ENCODE results near the gene LILRB5. TPM values are rescaled to one million over a fixed set of nuclear protein-coding genes. Genes with fewer than 3 reads are reported as not detected.
A peak's percentile ranks its signal among the peaks of the same experiment; 100 is the strongest.
"Not testable (repeated sequence)": the region's sequence is repeated elsewhere in the genome, so short reads cannot be mapped to it uniquely, and the experiment has no call there.

Gene LILRB5
- total and polyA plus RNA-seq, 5 donors from 2014 or later: not detected

DNA sequence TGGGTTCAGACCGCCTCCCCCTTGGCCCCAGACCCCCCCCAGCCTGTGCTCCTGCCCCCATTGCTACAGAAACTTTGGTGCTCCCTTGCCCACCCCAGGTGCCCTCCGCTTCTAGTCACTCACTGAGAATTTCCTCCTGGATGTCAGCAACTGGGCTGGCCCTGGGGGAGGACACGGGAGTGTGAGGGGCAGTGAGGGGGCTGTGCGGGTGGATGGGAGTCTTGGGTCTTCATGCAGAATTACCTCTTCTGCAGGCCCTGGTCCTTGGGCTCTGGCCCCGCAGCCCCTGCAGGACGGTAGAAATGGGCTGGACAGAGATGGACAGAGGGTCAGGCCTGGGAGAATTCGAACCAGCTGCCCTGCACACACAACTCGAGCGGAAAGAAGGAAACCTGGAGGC, 4.8 kb downstream of the LILRB5 start:
- Histone ChIP-seq H3K27ac (ENCODE audit: insufficient read depth, low read length, poor library complexity, severe bottlenecking) (no peak overlapping the region), H3K27me3 (ENCODE audit: control insufficient read depth, insufficient read depth, low read length) (no peaks in the 10 kb centered on the region), H3K4me3 (ENCODE audit: low read depth, low read length) (no peak overlapping the region), H3K9me3 (ENCODE audit: control insufficient read depth in 2 of 2, low read length in 2 of 2) (no peaks in the 10 kb centered on the region), H3K4me1 (ENCODE audit: control insufficient read depth, insufficient read depth, low read length, poor library complexity, severe bottlenecking) (peaks cover 7% of the 10 kb centered on the region), H3K36me3 (ENCODE audit: control insufficient read depth, insufficient read depth, low read length) (no peaks in the 10 kb centered on the region)
- no peak for ATAC-seq (ENCODE audit: low read depth in 2 of 2)
- Mint-ChIP-seq H3K27me3 (no peaks in the 10 kb centered on the region), H3K27ac (no peak overlapping the region), H3K9me3 (no peaks in the 10 kb centered on the region), H3K36me3 (no peaks in the 10 kb centered on the region), H3K4me1 (peaks cover 0 to 11% (median 2%) of the 10 kb centered on the region in 4 donors), H3K4me3 (no peak overlapping the region)
- DNase-seq: no peak

DNA sequence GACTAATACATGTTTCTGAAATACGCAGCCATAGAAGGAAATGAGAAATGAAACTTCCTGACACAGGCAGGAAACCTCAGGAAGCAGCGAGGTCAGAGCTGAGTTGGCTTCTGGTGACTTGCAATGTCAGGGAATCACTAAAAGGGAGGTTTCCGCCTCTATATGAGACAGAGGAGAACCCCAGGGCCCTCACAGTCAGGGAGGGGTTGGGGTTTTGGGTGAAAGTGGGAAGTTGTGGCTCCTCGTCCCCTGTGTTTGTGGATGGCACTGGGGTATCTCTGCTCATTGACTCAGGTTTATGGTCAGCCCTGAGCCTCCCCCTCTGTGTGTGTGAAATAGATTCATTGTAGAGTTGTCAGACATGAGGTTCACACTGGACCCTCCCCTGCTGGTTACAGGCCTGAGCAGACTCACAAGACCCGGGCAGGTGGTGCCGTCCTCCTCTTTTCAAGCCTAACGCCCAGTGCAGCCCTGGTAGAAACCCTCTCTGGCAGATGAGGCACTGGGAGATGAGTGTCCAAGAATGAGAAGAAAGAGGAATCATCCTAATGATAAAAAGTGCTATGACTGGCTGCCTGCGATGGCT, 9.0 kb downstream of the LILRB5 start:
- no peaks in the 10 kb centered on the region for H3K9me3 ChIP-seq (ENCODE audit: control insufficient read depth in 2 of 2, low read length in 2 of 2)
- H3K27ac ChIP-seq (ENCODE audit: insufficient read depth, low read length, poor library complexity, severe bottlenecking): no peak overlapping the region
- H3K36me3 ChIP-seq (ENCODE audit: control insufficient read depth, insufficient read depth, low read length): no peaks in the 10 kb centered on the region
- Mint-ChIP-seq H3K36me3 (no peaks in the 10 kb centered on the region), H3K4me1 (peaks cover 0 to 13% (median 2%) of the 10 kb centered on the region in 4 donors), H3K27me3 (no peaks in the 10 kb centered on the region), H3K4me3 (peak overlapping the region in 2 of 4 donors; percentile 16 to 56), H3K9me3 (no peaks in the 10 kb centered on the region), H3K27ac (peak overlapping the region in 2 of 3 donors; percentile 50 to 80)
- peak in 1 of 3 donors; percentile 20 for DNase-seq
- ATAC-seq (ENCODE audit: low read depth in 2 of 2): peak; percentile 22 to 60
- peaks cover 7% of the 10 kb centered on the region for H3K4me1 ChIP-seq (ENCODE audit: control insufficient read depth, insufficient read depth, low read length, poor library complexity, severe bottlenecking)
- H3K4me3 ChIP-seq (ENCODE audit: low read depth, low read length): no peak overlapping the region
- H3K27me3 ChIP-seq (ENCODE audit: control insufficient read depth, insufficient read depth, low read length): no peaks in the 10 kb centered on the region

DNA sequence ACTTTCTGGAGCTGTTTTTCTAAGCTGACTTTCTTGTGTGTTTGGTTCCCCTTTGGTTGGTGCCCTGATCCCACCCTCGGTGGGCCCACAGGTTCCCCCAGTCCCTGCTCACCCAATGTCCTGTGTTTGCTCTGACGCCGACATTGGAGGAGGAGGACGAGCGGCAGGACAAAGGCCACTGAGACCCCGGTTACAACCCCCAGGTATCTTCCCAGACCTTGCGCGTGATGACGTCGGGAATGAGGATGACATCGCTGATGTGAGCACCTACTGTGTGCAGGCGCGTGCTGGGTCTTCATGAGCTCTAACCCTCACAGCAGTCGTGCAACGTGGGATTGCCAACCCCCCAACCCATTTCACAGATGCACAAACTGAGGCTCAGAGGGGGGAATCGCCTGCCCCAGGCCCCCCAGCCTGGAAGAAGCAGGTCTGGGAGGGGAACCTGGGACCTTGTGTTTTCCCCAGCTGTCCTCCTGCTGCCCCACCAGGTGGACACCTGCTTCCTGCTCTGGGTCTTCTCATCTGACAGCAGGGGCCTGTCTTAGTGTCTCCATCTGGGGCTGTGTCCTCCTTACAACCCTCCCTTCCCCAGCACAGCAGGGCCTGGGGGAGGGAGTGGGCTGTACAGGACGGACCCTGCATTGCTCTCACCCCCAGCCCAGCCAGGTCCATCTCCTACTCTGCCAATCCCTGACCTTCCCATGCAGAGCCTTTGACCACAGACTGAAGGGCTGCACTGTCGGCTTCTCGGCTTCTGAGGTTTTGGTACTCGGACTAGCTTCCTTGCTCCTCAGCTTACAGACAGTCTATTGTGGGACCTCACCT, 9.8 kb downstream of the LILRB5 start:
- Histone ChIP-seq H3K4me3 (ENCODE audit: low read depth, low read length) (no peak overlapping the region), H3K27me3 (ENCODE audit: control insufficient read depth, insufficient read depth, low read length) (no peaks in the 10 kb centered on the region), H3K9me3 (ENCODE audit: control insufficient read depth in 2 of 2, low read length in 2 of 2) (no peaks in the 10 kb centered on the region), H3K4me1 (ENCODE audit: control insufficient read depth, insufficient read depth, low read length, poor library complexity, severe bottlenecking) (peaks cover 7% of the 10 kb centered on the region), H3K27ac (ENCODE audit: insufficient read depth, low read length, poor library complexity, severe bottlenecking) (no peak overlapping the region), H3K36me3 (ENCODE audit: control insufficient read depth, insufficient read depth, low read length) (no peaks in the 10 kb centered on the region)
- Mint-ChIP-seq H3K9me3 (no peaks in the 10 kb centered on the region), H3K36me3 (no peaks in the 10 kb centered on the region), H3K27me3 (no peaks in the 10 kb centered on the region), H3K4me1 (peaks cover 0 to 13% (median 2%) of the 10 kb centered on the region in 4 donors), H3K27ac (peak overlapping the region in 2 of 3 donors; percentile 50 to 80), H3K4me3 (peak overlapping the region in 2 of 4 donors; percentile 16 to 56)
- no peak for ATAC-seq (ENCODE audit: low read depth in 2 of 2)
- no peak for DNase-seq

DNA sequence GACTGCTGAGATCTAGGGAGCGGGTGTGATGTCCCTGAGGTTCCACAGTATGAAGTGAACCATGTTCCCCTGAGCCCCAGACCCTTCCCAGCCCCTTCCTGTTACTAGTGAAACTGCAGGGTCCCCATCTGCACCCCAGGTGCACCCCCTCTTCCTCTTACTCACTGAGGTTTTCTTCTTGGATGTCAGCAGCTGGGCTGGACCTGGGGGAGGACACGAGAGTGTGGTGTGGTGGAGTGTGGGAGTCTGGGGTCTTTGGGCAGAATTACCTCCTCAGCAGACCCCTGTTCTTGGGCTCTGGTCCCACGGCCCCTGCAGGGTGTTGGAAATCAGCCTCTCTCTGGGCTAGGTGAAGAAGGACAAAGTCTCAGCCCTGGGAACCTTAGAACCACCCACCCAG, 11.1 kb downstream of the LILRB5 start:
- Histone ChIP-seq H3K4me3 (ENCODE audit: low read depth, low read length) (no peak overlapping the region), H3K27me3 (ENCODE audit: control insufficient read depth, insufficient read depth, low read length) (no peaks in the 10 kb centered on the region), H3K36me3 (ENCODE audit: control insufficient read depth, insufficient read depth, low read length) (no peaks in the 10 kb centered on the region), H3K9me3 (ENCODE audit: control insufficient read depth in 2 of 2, low read length in 2 of 2) (no peaks in the 10 kb centered on the region), H3K4me1 (ENCODE audit: control insufficient read depth, insufficient read depth, low read length, poor library complexity, severe bottlenecking) (peaks cover 7% of the 10 kb centered on the region), H3K27ac (ENCODE audit: insufficient read depth, low read length, poor library complexity, severe bottlenecking) (no peak overlapping the region)
- Mint-ChIP-seq H3K4me1 (peaks cover 0 to 13% (median 2%) of the 10 kb centered on the region in 4 donors), H3K4me3 (no peak overlapping the region), H3K27ac (no peak overlapping the region), H3K36me3 (no peaks in the 10 kb centered on the region), H3K27me3 (no peaks in the 10 kb centered on the region), H3K9me3 (no peaks in the 10 kb centered on the region)
- ATAC-seq (ENCODE audit: low read depth in 2 of 2) (no peak), DNase-seq (no peak)

DNA sequence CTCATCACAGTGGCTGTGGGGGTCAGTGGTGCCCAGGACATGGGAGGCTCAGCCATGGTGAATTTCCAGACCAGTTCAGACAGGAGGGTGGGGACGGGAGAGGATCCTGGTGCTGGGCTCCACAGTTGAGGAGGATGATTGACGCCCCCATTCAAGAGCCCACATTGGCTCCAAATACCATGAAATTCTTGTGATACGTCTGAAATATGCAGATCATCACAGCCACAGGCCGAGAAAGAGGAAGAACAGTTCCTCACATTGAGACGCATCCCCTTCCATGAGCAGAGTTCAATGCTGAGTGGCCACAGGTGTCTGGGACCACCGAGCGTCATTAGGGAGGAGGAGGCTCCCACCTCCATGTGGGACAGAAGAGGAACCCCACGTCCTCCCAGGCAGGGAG, 13.3 kb downstream of the LILRB5 start:
- not testable (repeated sequence) for H3K27me3 ChIP-seq (ENCODE audit: control insufficient read depth, insufficient read depth, low read length); H3K27ac ChIP-seq (ENCODE audit: insufficient read depth, low read length, poor library complexity, severe bottlenecking); H3K27ac Mint-ChIP-seq; H3K36me3 Mint-ChIP-seq; H3K36me3 ChIP-seq (ENCODE audit: control insufficient read depth, insufficient read depth, low read length); H3K9me3 ChIP-seq (ENCODE audit: control insufficient read depth in 2 of 2, low read length in 2 of 2); DNase-seq; H3K4me3 ChIP-seq (ENCODE audit: low read depth, low read length); H3K4me1 ChIP-seq (ENCODE audit: control insufficient read depth, insufficient read depth, low read length, poor library complexity, severe bottlenecking); ATAC-seq (ENCODE audit: low read depth in 2 of 2); H3K4me3 Mint-ChIP-seq; H3K9me3 Mint-ChIP-seq; H3K27me3 Mint-ChIP-seq
- peaks cover 0 to 13% (median 2%) of the 10 kb centered on the region in 4 donors for H3K4me1 Mint-ChIP-seq

DNA sequence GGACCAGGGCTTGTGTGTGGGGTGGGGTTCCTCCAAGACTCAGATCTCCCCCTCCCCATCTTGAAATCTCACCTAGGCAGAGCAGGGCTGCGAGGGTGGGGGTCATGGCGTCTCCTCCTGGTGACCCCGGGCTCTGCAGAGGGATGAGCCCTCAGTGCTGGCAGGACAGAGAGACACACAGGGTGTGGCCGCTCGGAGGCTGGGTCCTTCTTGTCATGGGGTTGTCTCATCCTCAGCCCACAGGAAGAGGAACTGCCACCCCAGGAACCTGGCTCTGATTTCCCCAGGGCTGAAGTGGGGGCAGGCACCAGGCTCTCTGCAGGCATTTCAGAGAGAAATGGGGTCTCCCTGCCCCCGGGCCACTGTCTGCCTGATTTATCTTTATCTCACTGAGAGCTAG, 14.4 kb downstream of the LILRB5 start, which contains the start of gene LILRA6:
TSS of gene LILRA6 (minus strand) at position 145 of the 400 bp plus-strand sequence.
- not testable (repeated sequence) for H3K9me3 Mint-ChIP-seq; H3K27me3 ChIP-seq (ENCODE audit: control insufficient read depth, insufficient read depth, low read length); H3K9me3 ChIP-seq (ENCODE audit: control insufficient read depth in 2 of 2, low read length in 2 of 2); H3K36me3 ChIP-seq (ENCODE audit: control insufficient read depth, insufficient read depth, low read length); H3K4me3 ChIP-seq (ENCODE audit: low read depth, low read length); DNase-seq; H3K36me3 Mint-ChIP-seq; H3K27ac ChIP-seq (ENCODE audit: insufficient read depth, low read length, poor library complexity, severe bottlenecking); ATAC-seq (ENCODE audit: low read depth in 2 of 2); H3K4me1 ChIP-seq (ENCODE audit: control insufficient read depth, insufficient read depth, low read length, poor library complexity, severe bottlenecking); H3K4me1 Mint-ChIP-seq; H3K4me3 Mint-ChIP-seq; H3K27ac Mint-ChIP-seq; H3K27me3 Mint-ChIP-seq

DNA sequence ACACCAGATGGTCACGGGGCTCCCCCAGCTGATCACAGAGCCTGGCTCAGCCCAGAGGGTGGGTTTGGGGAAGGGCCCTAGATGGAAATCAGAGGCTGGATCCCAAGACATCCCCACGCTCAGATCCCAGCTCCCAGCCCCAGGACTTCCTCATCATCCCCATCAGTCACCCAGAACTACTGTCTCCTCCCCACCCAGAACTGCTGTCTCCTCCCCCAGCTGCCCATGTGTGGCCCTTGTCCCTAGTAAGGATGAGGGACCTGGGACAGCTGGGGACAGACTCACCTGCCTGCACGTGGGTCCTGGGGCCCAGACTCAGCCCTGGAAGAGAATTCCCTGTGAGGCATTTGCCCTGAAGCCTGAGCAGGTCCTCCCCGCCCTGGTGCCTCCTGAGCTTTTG, 14.8 kb downstream of the LILRB5 start:
- H3K4me1 ChIP-seq (ENCODE audit: control insufficient read depth, insufficient read depth, low read length, poor library complexity, severe bottlenecking); H3K27me3 ChIP-seq (ENCODE audit: control insufficient read depth, insufficient read depth, low read length); H3K27ac ChIP-seq (ENCODE audit: insufficient read depth, low read length, poor library complexity, severe bottlenecking); DNase-seq; H3K4me3 ChIP-seq (ENCODE audit: low read depth, low read length); H3K27ac Mint-ChIP-seq; H3K36me3 Mint-ChIP-seq; H3K4me3 Mint-ChIP-seq; H3K27me3 Mint-ChIP-seq; H3K4me1 Mint-ChIP-seq; H3K9me3 ChIP-seq (ENCODE audit: control insufficient read depth in 2 of 2, low read length in 2 of 2); H3K9me3 Mint-ChIP-seq; ATAC-seq (ENCODE audit: low read depth in 2 of 2); H3K36me3 ChIP-seq (ENCODE audit: control insufficient read depth, insufficient read depth, low read length): not testable (repeated sequence)

Data from CD4-positive, CD25-positive, alpha-beta regulatory T cell (primary cell).